Dedifferentiated amniotic fluid mesenchymal stem cell (primary cell): ENCODE measurements around the gene RBM15B.
"Not testable (repeated sequence)": the region's sequence is repeated elsewhere in the genome, so short reads cannot be mapped to it uniquely, and the experiment has no call there.

Experiments used
- DNase-seq: peaks from one replicate; pipeline ENCODE4 v3.0.0-alpha.2; 2016; ENCODE audit errors: extremely low spot score

RBM15B gene

DNA sequence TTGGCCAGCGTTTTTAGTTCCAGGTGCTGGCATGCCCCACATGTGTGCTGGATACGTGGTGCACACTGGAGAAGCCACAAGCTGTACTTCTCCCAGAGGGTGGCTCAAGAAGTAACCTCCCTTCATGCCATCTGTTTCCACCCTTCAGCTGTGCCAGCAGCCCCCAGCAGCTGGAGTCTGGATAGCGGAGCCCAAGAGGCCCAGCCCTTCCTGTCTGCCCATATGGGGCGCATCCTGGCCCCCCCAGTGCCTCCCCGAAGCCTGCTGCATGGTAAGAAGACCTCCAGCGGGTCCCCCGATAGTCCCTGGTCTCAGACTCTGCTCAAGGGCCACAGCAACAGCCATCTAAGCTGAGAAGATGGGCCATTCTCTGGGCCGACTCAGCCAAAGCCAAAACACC, 11.8 kb upstream of the RBM15B start:
- no peak for DNase-seq

DNA sequence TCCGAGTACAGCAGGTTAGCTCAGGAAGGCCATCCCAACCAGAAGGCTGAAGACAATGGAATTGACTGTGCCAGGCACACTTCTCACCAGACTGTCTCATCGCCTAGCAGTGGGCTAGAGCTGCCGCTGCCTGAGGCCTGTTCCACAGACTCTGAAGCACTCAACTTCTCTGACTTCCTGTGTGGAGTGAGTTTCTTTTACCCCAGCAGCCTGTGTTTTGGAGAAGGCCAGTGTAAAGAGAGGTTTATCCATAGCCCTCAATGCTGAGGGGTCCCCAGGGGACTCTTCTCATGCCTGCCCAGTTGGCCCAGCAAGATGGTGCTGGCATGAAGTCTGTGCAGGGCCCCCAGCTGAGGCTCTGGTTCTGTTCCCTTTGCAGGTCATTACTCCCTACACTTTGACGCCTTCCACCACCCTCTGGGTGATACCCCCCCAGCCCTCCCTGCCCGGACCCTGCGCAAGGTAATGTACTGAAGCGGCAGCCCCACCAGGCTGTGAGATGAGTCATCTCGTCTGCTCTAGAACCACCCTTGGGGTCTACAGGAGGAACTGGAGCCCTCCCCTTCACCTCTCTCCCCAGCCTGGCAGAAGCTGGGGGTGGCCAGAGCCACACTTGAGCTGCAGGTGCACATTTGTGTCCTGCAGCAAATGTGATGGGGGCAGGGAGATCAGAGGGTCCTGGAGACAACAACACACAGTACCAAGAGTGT, 11.2 kb upstream of the RBM15B start:
- DNase-seq: no peak

DNA sequence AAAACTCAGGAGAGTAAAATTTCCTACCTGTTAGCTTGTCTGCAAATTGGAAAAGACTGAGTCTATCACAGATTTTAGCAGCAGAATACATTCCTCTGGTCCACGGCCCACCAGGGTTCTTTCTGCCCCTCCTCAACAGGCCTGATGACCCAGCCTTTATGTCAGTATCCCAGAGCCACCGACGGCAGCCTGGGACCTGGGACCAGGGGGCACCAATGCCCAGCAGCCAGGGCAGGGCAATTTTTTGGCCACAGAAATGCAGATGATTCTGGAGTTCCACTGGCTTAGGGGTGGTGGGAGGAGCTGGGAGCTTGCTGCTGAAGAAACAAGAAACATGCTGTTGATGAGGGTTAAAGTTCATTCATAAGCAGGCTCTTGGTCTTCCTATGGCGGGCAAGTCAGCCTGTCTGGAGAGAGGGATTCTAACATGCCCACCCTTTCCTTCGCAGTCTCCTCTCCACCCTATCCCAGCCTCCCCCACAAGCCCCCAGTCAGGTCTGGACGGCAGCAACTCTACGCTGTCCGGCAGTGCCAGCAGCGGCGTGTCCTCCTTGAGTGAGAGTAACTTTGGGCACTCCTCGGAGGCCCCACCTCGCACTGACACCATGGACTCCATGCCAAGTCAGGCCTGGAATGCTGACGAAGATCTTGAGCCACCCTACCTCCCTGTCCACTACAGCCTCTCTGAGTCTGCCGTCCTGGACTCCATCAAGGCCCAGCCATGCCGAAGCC, 10.3 kb upstream of the RBM15B start:
- no peak for DNase-seq

DNA sequence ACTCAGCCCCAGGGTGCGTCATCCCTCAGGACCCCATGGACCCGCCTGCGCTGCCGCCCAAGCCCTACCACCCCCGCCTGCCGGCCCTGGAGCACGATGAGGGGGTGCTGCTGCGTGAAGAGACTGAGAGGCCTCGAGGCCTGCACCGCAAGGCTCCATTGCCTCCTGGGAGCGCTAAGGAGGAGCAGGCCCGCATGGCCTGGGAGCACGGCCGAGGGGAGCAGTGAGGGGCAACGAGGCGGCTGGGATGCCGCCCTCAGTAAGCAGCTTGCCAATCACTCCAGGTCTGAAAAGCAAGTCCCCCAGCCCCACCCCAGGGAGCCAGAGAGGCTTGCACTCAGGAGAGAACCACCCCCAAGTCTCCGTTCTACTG, 9.8 kb upstream of the RBM15B start:
- no peak for DNase-seq

DNA sequence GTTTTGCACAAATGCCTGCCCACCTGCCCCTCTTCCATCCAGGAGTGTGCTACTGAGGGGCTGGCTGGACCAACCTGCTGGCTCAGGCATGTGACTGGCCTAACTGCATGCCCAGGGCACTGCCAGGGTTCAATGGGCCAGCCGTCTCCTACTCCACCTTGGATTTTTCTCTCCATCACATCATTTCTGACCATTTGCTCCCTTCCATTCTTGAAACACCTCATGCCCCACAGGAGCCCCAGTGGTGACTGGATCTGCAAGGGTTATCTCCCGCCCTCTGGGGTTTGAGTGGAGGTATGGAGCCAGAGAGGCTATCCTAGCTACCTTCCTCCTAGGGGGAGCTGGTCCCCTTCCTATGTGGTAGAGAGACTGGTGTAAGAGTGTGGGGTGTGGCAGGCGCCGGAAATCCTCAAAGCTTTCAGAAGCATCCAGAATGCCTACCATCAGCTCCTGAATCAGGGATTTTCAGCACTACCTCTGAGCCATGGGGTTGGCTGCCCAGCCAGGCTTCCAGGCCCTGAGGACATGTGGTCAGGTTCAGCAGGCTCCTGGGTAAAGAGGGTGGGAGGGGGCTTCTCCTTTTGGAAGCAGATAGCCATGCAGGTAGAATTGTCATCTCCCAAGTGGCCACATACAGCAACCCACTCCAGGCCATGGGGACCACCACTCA, 8.9 kb upstream of the RBM15B start:
- no peak for DNase-seq

DNA sequence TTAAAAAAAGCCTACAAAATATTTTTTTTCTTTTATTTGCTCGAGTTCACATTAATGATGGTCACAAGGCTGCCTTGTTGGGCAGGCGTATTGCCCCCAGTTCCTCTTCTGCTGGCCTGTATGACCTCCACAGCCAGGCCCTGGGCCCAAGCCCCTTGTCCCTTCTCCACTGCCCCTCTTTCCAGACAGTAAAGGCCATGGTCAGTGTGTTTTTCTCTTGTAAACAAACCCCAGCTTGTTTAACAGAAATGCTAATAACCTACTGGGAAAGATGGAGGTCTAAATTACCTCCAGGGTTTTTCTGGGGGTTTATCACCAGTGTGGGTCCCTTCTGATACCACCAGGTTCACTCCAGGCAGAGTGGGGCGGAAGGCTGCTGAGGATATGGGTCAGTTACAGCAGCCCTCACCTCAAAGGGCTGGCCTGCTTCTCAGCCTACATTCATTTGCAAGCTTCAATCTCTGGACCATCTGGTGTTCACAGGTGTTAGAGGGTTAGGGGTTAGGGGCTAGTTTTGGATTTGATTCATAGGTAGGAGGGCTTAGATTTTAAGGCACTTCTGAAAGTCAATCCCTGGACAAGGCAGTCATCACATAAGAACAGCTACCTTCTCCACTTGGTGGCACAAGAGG, 8.0 kb upstream of the RBM15B start:
- no peak for DNase-seq

DNA sequence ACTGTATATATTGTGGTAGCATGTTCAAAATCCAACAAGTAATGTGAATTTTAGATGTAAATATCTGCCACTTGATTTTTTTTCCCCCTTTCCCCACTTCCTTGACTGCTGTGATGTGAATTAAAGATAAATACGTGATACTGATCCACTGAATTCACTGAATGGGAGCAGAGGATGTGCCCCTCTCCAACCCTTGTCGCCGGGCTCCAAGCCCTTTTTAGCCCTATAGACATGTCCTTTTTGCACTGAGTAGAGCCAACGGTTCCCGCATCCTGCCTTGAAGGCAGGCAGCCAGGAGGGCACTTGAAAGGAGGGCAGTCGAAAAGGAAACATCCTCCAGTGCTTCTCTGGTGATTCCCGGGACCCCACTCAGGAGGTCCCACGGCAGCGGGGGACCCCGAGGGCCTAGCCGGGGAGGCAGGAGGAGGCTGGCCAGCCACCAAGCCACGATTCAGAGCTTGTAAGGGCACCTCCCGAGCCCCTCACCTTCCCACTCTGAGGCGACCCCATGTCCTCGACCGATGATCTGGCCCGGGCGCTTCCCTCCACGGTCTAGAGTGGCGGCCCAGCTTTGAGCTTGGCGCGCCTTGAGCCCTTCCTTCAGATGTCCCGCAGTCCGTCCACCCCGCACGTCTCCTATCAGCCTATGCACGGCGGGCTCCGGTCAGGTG, 6.9 kb upstream of the RBM15B start:
- DNase-seq: no peak

DNA sequence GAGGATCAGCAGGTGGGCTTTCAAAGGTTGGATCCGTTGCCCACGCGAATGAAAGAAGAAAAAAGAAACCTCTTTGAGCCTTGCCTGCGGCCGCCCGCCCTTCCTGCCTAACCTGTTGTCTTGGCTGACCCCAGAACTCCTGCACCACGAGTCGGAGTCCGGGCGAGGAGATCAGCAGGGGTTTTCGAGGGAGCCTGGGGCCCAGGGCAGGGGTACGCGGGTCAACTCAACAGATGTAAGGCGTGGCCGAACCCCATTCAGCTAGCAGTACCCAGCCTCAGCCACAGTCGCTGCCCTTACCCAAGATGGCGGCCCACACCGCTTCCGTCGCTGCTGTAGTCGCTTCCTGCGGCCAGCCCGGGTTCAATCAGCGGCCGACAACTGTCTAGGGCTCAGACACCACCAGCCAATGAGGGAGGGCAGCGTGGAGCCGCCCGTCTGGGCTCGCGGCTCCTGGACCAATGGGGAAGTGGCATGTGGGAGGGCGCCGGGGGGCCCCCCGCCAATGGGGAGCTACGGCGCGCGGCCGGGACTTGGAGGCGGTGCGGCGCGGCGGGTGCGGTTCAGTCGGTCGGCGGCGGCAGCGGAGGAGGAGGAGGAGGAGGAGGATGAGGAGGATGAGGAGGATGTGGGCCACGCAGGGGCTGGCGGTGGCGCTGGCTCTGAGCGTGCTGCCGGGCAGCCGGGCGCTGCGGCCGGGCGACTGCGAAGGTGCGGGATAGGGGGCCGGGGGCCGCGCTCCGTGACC, 6.2 kb upstream of the RBM15B start, which contains the start of gene MANF:
Gene MANF (plus strand): TSS at position 566 of the 748 bp plus-strand sequence. CDS start 52 bp downstream, at position 618.
- DNase-seq: peak; percentile 99

DNA sequence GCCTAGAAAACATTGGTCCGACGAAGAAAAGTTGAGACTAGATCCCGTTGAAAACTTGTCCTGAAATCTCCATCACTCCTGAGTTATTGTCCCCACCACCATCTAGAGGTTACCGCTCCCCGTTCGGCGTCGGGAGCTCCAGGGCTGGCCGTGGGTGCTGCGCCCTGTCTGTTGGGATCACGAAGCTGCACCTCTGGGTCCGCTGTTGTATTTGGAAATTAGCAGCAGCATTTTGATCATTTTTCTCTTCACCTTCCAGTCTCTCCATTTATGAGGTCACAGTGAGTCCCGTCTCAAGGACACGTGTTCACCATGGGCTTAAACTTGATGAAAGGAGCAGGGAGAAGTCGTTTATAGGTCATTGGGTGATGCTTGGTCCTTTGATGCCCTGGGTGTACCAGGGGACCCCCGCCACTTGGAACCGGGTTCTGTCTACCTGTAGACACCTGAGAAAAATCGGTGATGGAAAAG, 5.4 kb upstream of the RBM15B start:
- no peak for DNase-seq

DNA sequence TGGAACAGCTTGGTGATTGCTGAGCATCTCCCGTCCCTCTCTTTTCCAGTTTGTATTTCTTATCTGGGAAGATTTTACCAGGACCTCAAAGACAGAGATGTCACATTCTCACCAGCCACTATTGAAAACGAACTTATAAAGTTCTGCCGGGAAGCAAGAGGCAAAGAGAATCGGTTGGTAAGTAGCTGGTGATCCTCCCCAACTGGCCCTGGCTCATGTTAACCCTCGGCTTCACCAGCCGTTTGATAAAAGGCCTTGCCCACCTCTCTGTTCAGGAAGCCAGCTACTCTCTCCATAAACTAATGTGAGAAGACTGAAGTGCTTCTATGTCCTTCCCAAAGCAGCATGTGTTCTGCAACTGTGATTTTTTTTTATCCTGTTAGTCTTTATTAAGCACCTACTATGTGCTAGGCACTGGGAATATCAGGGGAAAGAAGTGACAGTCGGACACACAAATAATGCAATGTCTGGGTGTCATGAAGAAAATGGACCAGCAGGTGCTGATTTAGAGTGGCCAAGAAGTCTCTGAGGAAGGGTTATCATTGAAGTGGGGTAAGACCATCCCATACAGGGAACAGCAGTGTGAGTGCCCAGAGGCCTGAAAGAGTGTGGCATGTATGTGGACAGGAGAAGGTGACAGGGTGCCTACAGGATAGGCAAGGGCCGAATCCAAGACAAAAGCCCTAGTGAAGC, 4.8 kb upstream of the RBM15B start:
- DNase-seq: no peak

DNA sequence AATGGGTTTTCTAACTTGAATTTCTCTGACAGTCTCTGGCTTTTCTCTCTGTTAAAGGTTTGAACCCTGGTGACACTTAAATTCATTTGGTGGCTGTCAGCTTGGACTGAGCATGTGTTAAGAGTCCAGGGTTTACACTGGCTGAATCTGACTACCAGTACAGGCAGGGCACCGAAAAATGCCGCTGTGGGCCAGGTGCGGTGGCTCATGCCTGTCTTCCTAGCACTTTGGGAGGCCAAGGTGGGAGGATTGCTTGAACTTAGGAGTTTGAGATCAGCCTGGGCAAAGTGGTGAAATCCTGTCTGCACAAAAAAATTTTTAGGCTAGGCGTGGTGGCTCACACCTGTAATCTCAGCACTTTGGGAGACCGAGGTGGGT, 4.2 kb upstream of the RBM15B start:
- DNase-seq: no peak

DNA sequence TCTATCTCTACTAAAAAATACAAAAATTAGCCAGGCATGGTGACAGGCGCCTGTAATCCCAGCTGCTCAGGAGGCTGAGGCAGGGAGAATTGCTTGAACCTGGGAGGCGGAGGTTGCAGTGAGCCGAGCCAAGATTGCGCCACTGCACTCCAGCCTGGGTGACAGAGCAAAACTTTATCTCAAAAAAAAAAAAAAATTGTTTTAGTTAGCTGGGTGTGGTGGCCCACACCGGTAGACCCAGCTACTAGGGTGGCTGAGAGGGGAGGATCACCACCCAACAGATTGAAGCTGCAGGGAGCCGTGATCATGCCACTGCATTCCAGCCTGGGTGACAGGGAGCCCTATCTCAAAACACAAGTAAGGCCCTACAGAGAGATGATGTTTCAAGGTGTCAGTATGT, 3.8 kb upstream of the RBM15B start:
- DNase-seq: not testable (repeated sequence)

DNA sequence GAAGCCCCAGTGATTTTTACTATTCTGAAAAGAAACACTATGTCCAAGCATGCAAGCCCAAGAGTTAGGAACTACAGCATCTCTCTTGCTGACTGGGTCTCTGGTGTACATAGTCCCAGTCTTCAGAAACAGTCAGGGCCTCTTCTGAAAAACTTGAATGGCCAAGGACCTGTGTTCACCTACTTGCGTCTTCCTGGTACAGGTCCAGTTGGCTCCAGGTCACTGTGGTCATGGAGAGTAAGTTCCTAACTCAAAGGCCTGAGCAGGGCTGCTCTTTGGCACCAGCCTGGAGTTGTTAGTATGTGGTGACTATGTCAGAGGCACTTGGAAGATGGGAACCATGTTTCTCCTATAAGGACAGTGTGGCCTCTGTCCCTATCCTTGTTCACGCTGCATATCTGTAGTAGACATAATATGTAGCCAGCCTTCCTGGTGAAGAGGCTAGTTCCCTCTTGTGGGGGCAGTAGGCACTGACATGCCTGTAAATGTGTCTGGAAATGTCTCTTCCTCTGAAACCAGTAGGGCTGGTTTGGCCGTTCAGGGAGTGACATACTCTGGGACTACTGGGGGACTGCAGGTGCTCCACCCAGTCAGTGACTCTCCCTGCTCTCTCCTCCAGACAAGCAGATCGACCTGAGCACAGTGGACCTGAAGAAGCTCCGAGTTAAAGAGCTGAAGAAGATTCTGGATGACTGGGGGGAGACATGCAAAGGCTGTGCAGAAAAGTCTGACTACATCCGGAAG, 2.6 kb upstream of the RBM15B start:
- DNase-seq: no peak

DNA sequence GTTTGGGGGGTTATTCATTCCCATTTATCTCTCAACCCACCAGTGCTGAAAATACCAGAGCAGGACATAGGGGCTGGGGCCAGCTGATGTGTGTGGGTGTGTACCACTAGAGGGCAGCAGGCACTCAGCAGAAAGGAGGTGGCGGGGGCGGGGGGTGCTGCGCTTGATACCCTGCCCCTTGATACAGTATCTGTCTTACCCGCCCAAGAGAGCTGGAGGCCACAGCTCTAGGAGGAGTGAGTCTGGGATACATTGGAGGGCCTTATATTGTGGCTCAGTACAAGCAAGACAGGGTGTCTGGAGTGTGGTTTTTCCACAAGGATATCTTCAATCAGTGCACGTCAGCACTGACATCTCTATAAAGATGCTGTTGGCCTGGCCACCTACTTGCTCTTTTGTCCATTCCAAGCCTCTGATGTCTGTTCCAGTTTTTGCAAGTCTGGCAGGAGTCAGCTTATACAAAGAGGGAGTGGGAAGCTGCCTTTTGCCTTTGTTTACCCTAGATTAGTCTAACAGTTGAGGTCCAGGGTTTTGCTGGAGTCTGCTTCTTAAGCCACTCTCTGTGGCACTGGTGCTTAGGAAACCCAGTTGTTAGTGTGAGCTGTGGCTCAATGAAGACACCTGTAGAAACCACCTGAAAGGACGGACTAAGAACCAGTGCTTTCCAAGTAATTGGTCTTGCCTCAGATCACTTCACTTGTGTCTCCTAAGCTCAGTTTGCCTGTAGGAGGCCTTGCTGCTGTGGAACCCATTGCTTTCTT, 1.5 kb upstream of the RBM15B start:
- DNase-seq: peak; percentile 43

DNA sequence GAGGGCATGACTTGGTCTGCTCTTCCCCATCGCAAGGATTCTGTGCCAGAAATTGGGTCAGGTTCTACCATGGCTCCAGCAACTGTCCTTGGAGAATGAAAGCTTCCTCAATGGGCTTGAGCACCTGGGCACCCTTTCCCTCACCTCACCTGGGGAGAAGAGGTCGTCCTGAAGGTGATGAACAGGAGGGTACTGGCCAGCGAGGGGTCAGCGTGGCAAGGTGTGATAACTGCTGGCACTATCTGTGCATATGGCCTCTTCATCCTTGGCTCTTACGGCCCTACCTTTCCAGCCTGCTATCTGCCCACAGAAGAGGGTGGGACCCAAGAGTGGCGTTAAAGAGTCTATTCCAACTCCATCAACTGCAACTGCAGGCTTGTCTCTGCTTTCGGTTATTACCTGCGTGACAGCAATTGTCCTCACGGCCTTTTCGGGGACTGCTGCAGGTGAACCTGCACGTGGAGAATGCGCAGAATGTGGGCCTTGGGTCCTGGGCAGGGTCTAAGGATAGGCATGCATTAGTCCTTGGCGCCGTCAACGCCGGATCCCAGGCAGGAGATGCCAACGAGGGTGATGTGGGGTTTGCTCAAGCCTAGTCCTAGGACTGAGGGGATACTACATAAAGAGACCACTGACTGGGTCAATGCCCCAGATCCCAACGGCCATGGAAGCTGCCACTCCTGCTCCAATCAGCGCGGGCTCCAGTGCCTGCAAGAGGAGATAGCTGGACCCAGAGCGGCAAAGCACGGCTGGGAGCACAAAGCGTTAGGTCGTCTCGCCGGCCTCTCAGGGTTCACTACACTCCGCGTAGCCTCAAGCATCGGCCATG, 625 bp upstream of the RBM15B start:
- no peak for DNase-seq

DNA sequence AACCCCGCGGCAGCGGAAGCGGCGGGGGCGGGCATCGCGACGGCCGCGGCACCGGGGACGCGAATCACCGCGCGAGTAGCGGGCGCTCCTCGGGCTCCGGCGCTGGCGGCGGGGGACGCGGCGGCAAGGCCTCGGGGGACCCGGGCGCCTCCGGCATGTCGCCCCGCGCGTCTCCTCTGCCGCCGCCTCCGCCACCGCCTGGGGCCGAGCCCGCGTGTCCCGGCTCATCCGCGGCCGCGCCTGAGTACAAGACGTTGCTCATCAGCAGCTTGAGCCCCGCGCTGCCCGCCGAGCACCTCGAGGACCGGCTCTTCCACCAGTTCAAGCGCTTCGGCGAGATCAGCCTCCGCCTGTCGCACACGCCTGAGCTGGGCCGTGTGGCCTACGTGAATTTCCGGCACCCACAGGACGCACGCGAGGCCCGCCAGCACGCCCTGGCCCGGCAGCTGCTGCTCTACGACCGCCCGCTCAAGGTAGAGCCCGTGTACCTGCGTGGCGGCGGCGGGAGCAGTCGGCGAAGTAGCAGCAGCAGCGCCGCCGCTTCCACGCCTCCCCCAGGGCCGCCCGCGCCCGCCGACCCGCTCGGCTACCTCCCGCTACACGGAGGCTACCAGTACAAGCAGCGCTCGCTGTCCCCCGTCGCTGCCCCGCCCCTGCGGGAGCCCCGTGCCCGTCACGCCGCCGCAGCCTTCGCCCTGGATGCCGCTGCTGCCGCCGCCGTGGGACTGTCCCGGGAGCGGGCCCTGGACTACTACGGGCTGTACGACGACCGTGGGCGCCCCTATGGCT, 675 bp downstream of the RBM15B start:
- DNase-seq: no peak
